ENCODE results near the gene IMPA2. TPM values are rescaled to one million over a fixed set of nuclear protein-coding genes. Genes with fewer than 3 reads are reported as not detected.

The IMPA2 gene
- total and polyA plus RNA-seq, 2 of the 8 experiments (the other 6 are each of a cell fraction or from before 2014, with no cell fraction given): 102 to 140 TPM

DNA sequence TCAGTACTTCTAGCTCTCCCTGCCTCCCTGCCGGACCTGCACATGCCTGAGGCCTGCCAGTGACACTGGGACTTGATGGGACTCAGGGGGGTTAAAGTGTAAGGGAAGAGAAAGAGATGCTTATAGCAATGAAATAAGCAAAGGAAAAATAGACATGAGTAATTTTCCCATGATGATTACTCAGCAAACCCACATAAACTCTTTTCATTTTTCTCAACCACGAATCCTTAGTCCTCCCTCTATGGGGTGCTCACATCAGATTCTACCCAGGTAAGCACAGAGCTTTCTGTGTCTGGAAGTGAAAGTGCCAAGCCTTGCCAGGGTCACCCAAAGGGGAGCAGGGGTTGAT lies 67.5 kb downstream of the IMPA2 start (continued):
- TF ChIP-seq, protein P1, sequence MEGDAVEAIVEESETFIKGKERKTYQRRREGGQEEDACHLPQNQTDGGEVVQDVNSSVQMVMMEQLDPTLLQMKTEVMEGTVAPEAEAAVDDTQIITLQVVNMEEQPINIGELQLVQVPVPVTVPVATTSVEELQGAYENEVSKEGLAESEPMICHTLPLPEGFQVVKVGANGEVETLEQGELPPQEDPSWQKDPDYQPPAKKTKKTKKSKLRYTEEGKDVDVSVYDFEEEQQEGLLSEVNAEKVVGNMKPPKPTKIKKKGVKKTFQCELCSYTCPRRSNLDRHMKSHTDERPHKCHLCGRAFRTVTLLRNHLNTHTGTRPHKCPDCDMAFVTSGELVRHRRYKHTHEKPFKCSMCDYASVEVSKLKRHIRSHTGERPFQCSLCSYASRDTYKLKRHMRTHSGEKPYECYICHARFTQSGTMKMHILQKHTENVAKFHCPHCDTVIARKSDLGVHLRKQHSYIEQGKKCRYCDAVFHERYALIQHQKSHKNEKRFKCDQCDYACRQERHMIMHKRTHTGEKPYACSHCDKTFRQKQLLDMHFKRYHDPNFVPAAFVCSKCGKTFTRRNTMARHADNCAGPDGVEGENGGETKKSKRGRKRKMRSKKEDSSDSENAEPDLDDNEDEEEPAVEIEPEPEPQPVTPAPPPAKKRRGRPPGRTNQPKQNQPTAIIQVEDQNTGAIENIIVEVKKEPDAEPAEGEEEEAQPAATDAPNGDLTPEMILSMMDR (IDR thresholded peaks at IDR 0.05; ENCODE audit: control extremely low read depth in 1 of 3, insufficient read depth in 1 of 3, low read depth in 1 of 3, low read length in 3 of 3): no peak
- no peak for TF ChIP-seq SUZ12 (IDR thresholded peaks at IDR 0.05; ENCODE audit: low read length)
- no peak for TF ChIP-seq RBBP5 (IDR thresholded peaks at IDR 0.05; ENCODE audit: borderline replicate concordance, low read depth, low read length)

Measured in H1 (cell line).